OCI-LY1 (cell line): ENCODE results near the gene PMEPA1.

ENCODE experiments used
- H2AFZ ChIP-seq: fragments of 200-600 bp; sonication (generic), shearing (Covaris generic); 2 replicates; pipeline ENCODE4 v1.6.0; 2014; ENCODE audit warnings: antibody characterized with exemption, mild to moderate bottlenecking, low read length
- H3F3A ChIP-seq: fragments of 200-600 bp; sonication (generic), shearing (Covaris generic); 2 replicates; pipeline ENCODE4 v1.6.0; 2014; ENCODE audit warnings: mild to moderate bottlenecking, antibody characterized with exemption, low read length, moderate library complexity; ENCODE audit not compliant: insufficient read depth
- H3K27ac ChIP-seq: fragments of 200-600 bp; sonication (generic); 2 replicates; pipeline ENCODE4 v1.5.1; 2014; ENCODE audit warnings: low read length, mixed run types, mild to moderate bottlenecking, low read depth; ENCODE audit not compliant: poor library complexity, severe bottlenecking
- H3K27me3 ChIP-seq: fragments of 200-600 bp; sonication (generic); 2 replicates; pipeline ENCODE4 v1.6.0; 2014; ENCODE audit warnings: antibody characterized with exemption, mild to moderate bottlenecking, low read length, moderate library complexity; ENCODE audit not compliant: insufficient read depth
- H3K36me3 ChIP-seq: fragments of 200-600 bp; sonication (generic); 2 replicates; pipeline ENCODE4 v1.6.1; 2014; ENCODE audit warnings: mild to moderate bottlenecking, antibody characterized with exemption, low read length, moderate library complexity, mixed read lengths; ENCODE audit not compliant: insufficient read depth
- H3K4me1 ChIP-seq: fragments of 200-600 bp; sonication (generic); 2 replicates; pipeline ENCODE4 v1.5.1; 2014; ENCODE audit warnings: mild to moderate bottlenecking, low read length, moderate library complexity; ENCODE audit not compliant: insufficient read depth, severe bottlenecking
- H3K4me2 ChIP-seq: fragments of 200-600 bp; sonication (generic), shearing (Covaris generic); 2 replicates; pipeline ENCODE4 v1.6.1; 2014; ENCODE audit warnings: low read length
- H3K4me3 ChIP-seq: fragments of 200-600 bp; sonication (generic); 2 replicates; pipeline ENCODE4 v1.5.1; 2014; ENCODE audit warnings: low read length, low read depth, mild to moderate bottlenecking, mixed read lengths; ENCODE audit not compliant: poor library complexity, severe bottlenecking
- H3K79me2 ChIP-seq: fragments of 200-600 bp; shearing (Covaris generic); 2 replicates; pipeline ENCODE4 v1.6.1; 2016; ENCODE audit warnings: mixed run types, low read length, mixed read lengths; ENCODE audit not compliant: insufficient read depth
- H3K9ac ChIP-seq: fragments of 200-600 bp; sonication (generic), shearing (Covaris generic); 2 replicates; pipeline ENCODE4 v1.6.1; 2014; ENCODE audit warnings: mild to moderate bottlenecking, low read length, mixed read lengths
- H3K9me2 ChIP-seq: fragments of 200-600 bp; sonication (generic), shearing (Covaris generic); 2 replicates; pipeline ENCODE4 v1.6.1; 2014; ENCODE audit warnings: low read depth, mild to moderate bottlenecking, low read length, mixed read lengths
- H3K9me3 ChIP-seq: fragments of 200-600 bp; shearing (Covaris generic); 2 replicates; pipeline ENCODE4 v1.6.1; 2014; ENCODE audit warnings: low read length, mixed read lengths
- H4K20me1 ChIP-seq: fragments of 200-600 bp; sonication (generic), shearing (Covaris generic); 2 replicates; pipeline ENCODE4 v1.6.0; 2016; ENCODE audit warnings: mild to moderate bottlenecking, low read length; ENCODE audit not compliant: insufficient read depth
- EZH2 ChIP-seq: fragments of 200-600 bp; sonication (generic), shearing (Covaris generic); IDR thresholded peaks from 2 replicates; pipeline ENCODE4 v1.8.0; 2017; ENCODE audit warnings: borderline replicate concordance, mixed run types, mild to moderate bottlenecking, antibody characterized with exemption, low read length, moderate library complexity, mixed read lengths
- TF ChIP-seq, protein P1 (sequence below): fragments of 200-600 bp; sonication (generic), shearing (Covaris generic); IDR thresholded peaks from 2 replicates; pipeline ENCODE4 v1.5.1; 2017; ENCODE audit warnings: mild to moderate bottlenecking, antibody characterized with exemption, low read length, moderate library complexity, mixed read lengths

Gene PMEPA1

DNA sequence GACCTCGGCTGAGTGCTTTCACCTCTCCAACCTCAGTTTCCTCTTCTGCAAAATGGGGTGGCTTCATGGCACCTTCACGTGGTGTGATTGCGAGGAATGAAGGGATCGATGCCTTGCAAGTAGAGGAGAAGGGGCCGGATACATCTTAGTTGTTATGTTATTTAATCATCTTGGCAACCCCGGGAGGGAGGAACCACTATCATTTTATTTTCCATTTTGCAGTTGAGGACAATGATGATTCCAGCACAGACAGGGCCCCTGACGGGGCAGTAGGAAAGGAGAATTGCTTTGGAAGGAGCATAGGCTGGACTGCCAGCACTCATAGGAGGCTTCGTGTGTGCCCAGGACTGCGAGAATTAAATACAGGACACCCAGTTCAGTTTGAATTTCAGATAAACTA, 2.5 kb upstream of the PMEPA1 start:
- Histone ChIP-seq H3K9ac (no peak overlapping the region), H3K36me3 (no peaks in the 10 kb centered on the region), H3K9me2 (no peaks in the 10 kb centered on the region), H3K4me3 (no peak overlapping the region), H3K27ac (no peak overlapping the region), H2AFZ (no peak overlapping the region), H3K79me2 (no peaks in the 10 kb centered on the region), H3K4me1 (no peaks in the 10 kb centered on the region), H4K20me1 (no peaks in the 10 kb centered on the region), H3K9me3 (no peaks in the 10 kb centered on the region), H3F3A (no peaks in the 10 kb centered on the region), H3K27me3 (0 out of 2 replicates have a peak, but pooled peaks cover 3% of the 10 kb centered on the region), H3K4me2 (no peak overlapping the region)
- TF ChIP-seq, protein P1, sequence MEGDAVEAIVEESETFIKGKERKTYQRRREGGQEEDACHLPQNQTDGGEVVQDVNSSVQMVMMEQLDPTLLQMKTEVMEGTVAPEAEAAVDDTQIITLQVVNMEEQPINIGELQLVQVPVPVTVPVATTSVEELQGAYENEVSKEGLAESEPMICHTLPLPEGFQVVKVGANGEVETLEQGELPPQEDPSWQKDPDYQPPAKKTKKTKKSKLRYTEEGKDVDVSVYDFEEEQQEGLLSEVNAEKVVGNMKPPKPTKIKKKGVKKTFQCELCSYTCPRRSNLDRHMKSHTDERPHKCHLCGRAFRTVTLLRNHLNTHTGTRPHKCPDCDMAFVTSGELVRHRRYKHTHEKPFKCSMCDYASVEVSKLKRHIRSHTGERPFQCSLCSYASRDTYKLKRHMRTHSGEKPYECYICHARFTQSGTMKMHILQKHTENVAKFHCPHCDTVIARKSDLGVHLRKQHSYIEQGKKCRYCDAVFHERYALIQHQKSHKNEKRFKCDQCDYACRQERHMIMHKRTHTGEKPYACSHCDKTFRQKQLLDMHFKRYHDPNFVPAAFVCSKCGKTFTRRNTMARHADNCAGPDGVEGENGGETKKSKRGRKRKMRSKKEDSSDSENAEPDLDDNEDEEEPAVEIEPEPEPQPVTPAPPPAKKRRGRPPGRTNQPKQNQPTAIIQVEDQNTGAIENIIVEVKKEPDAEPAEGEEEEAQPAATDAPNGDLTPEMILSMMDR = no peak
- no peak for TF ChIP-seq EZH2

GRCh38 chr20:57711826-57712225, 2.0 kb upstream of the PMEPA1 start:
- H3K4me1 ChIP-seq = no peaks in the 10 kb centered on the region
- H4K20me1 ChIP-seq = no peaks in the 10 kb centered on the region
- no peak overlapping the region for H3K9ac ChIP-seq
- no peaks in the 10 kb centered on the region for H3F3A ChIP-seq
- no peaks in the 10 kb centered on the region for H3K36me3 ChIP-seq
- H3K27ac ChIP-seq = no peak overlapping the region
- H3K4me2 ChIP-seq = no peak overlapping the region
- H3K9me2 ChIP-seq = no peaks in the 10 kb centered on the region
- no peak overlapping the region for H3K4me3 ChIP-seq
- H2AFZ ChIP-seq = no peak overlapping the region
- H3K9me3 ChIP-seq = no peaks in the 10 kb centered on the region
- TF ChIP-seq, protein P1 = no peak
- no peak for TF ChIP-seq EZH2
- H3K79me2 ChIP-seq = no peaks in the 10 kb centered on the region
- H3K27me3 ChIP-seq = peaks cover 8% of the 10 kb centered on the region; the same call in 1 of the 2 replicates

DNA sequence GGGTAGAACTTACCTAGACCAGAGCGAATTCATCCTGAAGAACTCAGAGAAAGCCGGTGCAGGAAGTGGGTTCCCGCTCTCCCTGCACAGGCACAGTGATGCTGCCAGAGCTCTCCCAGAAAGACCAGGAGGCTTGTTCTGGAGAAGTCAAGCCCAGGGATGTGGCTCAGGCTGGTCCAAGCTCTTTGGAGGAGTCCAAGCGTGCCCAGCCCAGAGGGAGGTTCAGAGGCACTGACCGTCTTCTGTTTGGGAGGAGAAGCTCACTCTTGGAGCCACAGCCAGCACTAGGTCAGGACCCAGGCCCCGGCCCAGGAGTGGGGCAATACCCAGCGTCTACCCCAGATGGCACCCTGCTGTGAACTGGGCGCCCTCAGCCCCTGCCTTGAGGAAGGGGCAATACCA, 1.5 kb upstream of the PMEPA1 start:
- Histone ChIP-seq H3K4me3 (no peak overlapping the region), H4K20me1 (no peaks in the 10 kb centered on the region), H3K36me3 (no peaks in the 10 kb centered on the region), H3K27ac (no peak overlapping the region), H3K79me2 (no peaks in the 10 kb centered on the region), H3F3A (no peaks in the 10 kb centered on the region), H3K9me2 (no peaks in the 10 kb centered on the region), H3K27me3 (peaks cover 10% of the 10 kb centered on the region; the same call in 1 of the 2 replicates), H2AFZ (no peak overlapping the region), H3K4me2 (no peak overlapping the region), H3K4me1 (no peaks in the 10 kb centered on the region), H3K9ac (no peak overlapping the region), H3K9me3 (no peaks in the 10 kb centered on the region)
- no peak for TF ChIP-seq EZH2
- TF ChIP-seq, protein P1 = no peak
